ENCODE results near the gene NHP2.

- TF ChIP-seq SUZ12 (IDR thresholded peaks at IDR 0.05; ENCODE audit: extremely low read depth, insufficient read depth, insufficient read length) (no peak), ZNF274 (IDR thresholded peaks at IDR 0.05; ENCODE audit: low read depth, low read length) (no peak), YY1 (IDR thresholded peaks at IDR 0.05; ENCODE audit: insufficient read depth, insufficient read length) (no peak)
Measured at GRCh38 chr5:178162481-178162880, 8.8 kb upstream of the NHP2 start.
